Right lobe of liver (tissue), 6 donors: ENCODE results near the gene PAK6. TPM values are rescaled to one million over a fixed set of nuclear protein-coding genes. Genes with fewer than 3 reads are reported as not detected.

Experiments
- ATAC-seq, 4 donors: fragments of 200-7000 bp; cut with Tn5 transposase; one replicate each; pipeline ENCODE4 v1.9.1; 2020; ENCODE audit warnings: mild to moderate bottlenecking in 4 of 4, moderate library complexity in 4 of 4
- DNase-seq, 3 donors: peaks; one replicate each; pipeline ENCODE4 v3.0.0-alpha.2; 2020
- H3K27ac ChIP-seq, 3 donors: fragments of 200-600 bp; one replicate each; pipeline ENCODE4 v1.8.0; 2022
- H3K27me3 ChIP-seq, 2 donors: fragments of 200-600 bp; one replicate each; pipeline ENCODE4 v1.8.0; 2022
- H3K36me3 ChIP-seq, 4 donors: fragments of 200-600 bp; sonication (generic) in 1 of 4; one replicate each; pipeline versions ENCODE4 v1.5.1 to v1.8.0; 2017 to 2022; ENCODE audit warnings: control low read depth in 1 of 4
- H3K4me1 ChIP-seq, 4 donors: fragments of 200-600 bp; sonication (generic) in 1 of 4; one replicate each; pipeline versions ENCODE4 v1.5.1 to v1.8.0; 2017 to 2022; ENCODE audit warnings: control low read depth in 1 of 4
- H3K4me3 ChIP-seq, 3 donors: fragments of 200-600 bp; one replicate each; pipeline ENCODE4 v1.8.0; 2022
- H3K9me3 ChIP-seq, 4 donors: fragments of 200-600 bp; sonication (generic) in 1 of 4; one replicate each; pipeline versions ENCODE4 v1.5.1 to v1.8.0; 2017 to 2022; ENCODE audit warnings: control low read depth in 1 of 4
- POLR2A ChIP-seq: fragments of 450-650 bp; IDR thresholded peaks from one replicate; pipeline ENCODE4 v1.6.1; 2017; ENCODE audit warnings: antibody characterized with exemption, mild to moderate bottlenecking
- WGBS: methylation state at CpG from one replicate; pipeline ENCODE4 v1.1.6; 2018; ENCODE audit warnings: low coverage, low lambda C conversion rate; ENCODE audit not compliant: insufficient coverage; ENCODE audit errors: missing lambda C conversion rate; 5-methylcytosine and 5-hydroxymethylcytosine counted together
- intact Hi-C, 2 donors: fragments of 100-400 bp; cut with DNase I; formaldehyde crosslinking; loops; one replicate each; pipeline versions ENCODE4 v1.11.2 to v1.14.1; 2022
- long read RNA-seq: library from polyadenylated mRNA; unstranded; transcript quantifications from one replicate; pipeline ENCODE4 v2.0.0, GENCODE V29; 2019
- total RNA-seq, 6 experiments: library from RNA; depleted of rRNA in 2 of 6; stranded (reverse); fragments of >200 nt in 2 of 6; fragmentation: NEBNext Ultra II Directional in 3 of 6; extraction: Animal tissue kit (Norgen Biotek cat#: 25700) in 3 of 6; gene quantifications; one replicate each; pipeline versions ENCODE4 v1.1.0 to v1.2.4, GENCODE V29; 2016 to 2023
- TF ChIP-seq, protein P1 (sequence below), 4 donors: fragments of 200-600 bp in 3 of 4; fragments of 450-650 bp in 1 of 4; IDR thresholded peaks; one replicate each; pipeline versions ENCODE4 v1.5.1 to v1.8.0; 2016 to 2022; ENCODE audit warnings: antibody characterized with exemption in 4 of 4, mild to moderate bottlenecking in 2 of 4
- donor health status: DM: no; HTN: yes; CAD: no.
- donor health status: DM: no; HTN: no; CAD: no.
- donor health status: DM: no; HTN: no; CAD: no.
- donor health status: DM: no; HTN: yes; CAD: no.
- donor health status: DM: no; HTN: yes; CAD: no.

Gene PAK6
- under 1 TPM in 4 of 6 experiments, not detected in 2; 0.05 to 0.19 (median 0.10) TPM for total RNA-seq
- long read RNA-seq, result 0 reads

DNA sequence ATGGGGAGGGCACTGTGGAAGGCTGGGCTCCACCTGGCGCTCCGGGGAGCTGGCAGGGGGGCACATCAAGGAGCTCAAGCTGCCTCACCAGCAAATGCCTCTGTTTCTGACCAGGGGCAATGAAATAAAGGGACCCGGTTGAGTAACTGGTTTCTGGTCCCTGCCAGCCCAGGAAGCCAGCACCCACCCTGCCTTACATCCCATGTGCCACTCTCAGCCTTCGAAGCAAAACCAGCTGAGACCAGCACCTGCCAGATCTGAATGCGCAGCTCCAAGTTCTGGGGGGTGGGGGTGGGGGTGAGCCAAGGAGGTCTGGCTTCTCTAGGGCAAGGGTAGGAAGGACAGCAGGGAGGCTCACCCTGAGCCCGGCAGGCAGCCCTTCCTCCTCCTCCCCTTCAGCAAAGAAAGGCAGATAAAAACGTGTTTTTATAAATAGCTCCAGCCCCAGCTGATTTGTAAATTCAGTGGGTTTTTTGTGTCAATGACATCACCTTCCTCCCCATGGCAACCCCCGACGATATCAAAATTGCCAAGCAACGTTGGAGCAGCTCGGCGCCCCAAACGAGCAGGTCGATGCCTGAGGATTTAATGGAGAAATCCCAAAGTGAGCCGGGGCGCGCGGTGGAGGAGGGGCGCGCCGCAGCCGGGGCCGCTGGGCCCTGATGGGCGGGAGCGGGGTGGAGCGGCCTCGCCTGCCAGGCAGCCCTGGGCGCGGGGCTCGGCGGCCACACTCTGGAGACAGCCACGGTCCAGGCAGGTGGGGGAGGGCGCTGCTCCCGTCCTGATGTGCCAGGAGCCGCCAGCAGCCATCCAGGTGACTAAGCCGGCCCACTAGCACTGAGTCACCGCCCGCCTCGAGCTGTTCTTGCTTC, at the start of gene PAK6:
Gene PAK6 (plus strand): TSS at position 532 of the 872 bp plus-strand sequence. CDS start 25,723 bp downstream, outside the sequence.
- intact Hi-C loops, result no loop called here
- H3K9me3 ChIP-seq, result no peaks in the 10 kb centered on the region
- H3K27ac ChIP-seq, result no peak within 1 kb of the TSS
- no peaks in the 10 kb centered on the region for H3K36me3 ChIP-seq
- TF ChIP-seq, protein P1, sequence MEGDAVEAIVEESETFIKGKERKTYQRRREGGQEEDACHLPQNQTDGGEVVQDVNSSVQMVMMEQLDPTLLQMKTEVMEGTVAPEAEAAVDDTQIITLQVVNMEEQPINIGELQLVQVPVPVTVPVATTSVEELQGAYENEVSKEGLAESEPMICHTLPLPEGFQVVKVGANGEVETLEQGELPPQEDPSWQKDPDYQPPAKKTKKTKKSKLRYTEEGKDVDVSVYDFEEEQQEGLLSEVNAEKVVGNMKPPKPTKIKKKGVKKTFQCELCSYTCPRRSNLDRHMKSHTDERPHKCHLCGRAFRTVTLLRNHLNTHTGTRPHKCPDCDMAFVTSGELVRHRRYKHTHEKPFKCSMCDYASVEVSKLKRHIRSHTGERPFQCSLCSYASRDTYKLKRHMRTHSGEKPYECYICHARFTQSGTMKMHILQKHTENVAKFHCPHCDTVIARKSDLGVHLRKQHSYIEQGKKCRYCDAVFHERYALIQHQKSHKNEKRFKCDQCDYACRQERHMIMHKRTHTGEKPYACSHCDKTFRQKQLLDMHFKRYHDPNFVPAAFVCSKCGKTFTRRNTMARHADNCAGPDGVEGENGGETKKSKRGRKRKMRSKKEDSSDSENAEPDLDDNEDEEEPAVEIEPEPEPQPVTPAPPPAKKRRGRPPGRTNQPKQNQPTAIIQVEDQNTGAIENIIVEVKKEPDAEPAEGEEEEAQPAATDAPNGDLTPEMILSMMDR (IDR thresholded peaks at IDR 0.05), result no peak
- TF ChIP-seq POLR2A, result no peak
- no peak within 1 kb of the TSS for H3K4me3 ChIP-seq
- ATAC-seq, result peak; percentile 42 to 87 (median 54)
- peak in 2 of 3 donors; percentile 44 to 61 for DNase-seq
- WGBS, result 17% methylated on average over 11 of the region's 39 CpGs
- H3K4me1 ChIP-seq, result peaks cover 0 to 4% (median 0%) of the 10 kb centered on the region in 4 donors
- no peaks in the 10 kb centered on the region for H3K27me3 ChIP-seq

DNA sequence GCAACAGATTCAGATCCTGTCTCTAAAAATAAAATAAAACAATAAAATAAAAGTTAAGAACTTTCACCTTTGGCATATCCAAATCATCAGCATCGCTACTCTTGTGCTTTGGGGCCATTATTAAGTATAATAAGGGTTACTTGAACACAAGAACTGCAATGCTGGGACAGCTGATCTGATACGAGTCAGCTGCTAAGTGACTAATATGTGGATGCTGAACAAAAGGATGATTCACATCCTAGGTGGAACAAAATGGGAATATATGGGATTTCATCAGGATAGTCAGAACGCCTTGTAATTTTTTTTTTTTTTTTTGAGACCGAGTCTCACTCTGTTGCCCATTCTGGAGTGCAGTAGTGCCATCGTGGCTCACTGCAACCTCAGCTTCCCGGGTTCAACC, 48.3 kb upstream of the PAK6 start:
- H3K36me3 ChIP-seq, result no peaks in the 10 kb centered on the region
- H3K27me3 ChIP-seq, result no peaks in the 10 kb centered on the region
- no peaks in the 10 kb centered on the region for H3K9me3 ChIP-seq
- no peaks in the 10 kb centered on the region for H3K4me1 ChIP-seq
- ATAC-seq (no peak), DNase-seq (no peak)
- H3K27ac ChIP-seq, result no peak overlapping the region
- intact Hi-C loops, result no loop called here
- no peak overlapping the region for H3K4me3 ChIP-seq
- WGBS, result 96% methylated on average over 6 of the region's 6 CpGs
- no peak for TF ChIP-seq POLR2A
- TF ChIP-seq, protein P1 (IDR thresholded peaks at IDR 0.05), result no peak

DNA sequence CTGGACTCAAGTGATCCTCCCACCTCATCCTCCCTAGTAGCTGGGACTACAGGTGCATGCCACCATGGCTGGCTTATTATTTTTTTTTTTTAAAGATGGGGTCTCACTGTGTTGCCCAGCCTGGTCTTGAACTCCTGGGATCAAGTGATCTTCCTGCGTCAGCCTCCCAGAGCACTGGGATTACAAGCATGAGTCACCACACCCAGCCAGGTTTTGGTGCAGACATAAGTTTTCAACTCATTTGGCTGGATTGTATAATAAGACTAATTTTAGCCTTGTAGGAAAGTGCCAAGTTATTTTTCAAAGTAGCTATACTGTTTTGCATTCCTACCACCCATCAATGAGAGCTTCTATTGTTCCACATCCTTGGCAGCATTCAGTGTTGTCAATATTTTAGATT, 45.9 kb upstream of the PAK6 start:
- no peaks in the 10 kb centered on the region for H3K4me1 ChIP-seq
- H3K4me3 ChIP-seq, result no peak overlapping the region
- DNase-seq, result no peak
- TF ChIP-seq, protein P1 (IDR thresholded peaks at IDR 0.05), result no peak
- TF ChIP-seq POLR2A, result no peak
- no peak for ATAC-seq
- no peaks in the 10 kb centered on the region for H3K36me3 ChIP-seq
- H3K27ac ChIP-seq, result no peak overlapping the region
- intact Hi-C loops, result no loop called here
- no peaks in the 10 kb centered on the region for H3K27me3 ChIP-seq
- 100% methylated on average over 1 of the region's 1 CpG for WGBS
- no peaks in the 10 kb centered on the region for H3K9me3 ChIP-seq

DNA sequence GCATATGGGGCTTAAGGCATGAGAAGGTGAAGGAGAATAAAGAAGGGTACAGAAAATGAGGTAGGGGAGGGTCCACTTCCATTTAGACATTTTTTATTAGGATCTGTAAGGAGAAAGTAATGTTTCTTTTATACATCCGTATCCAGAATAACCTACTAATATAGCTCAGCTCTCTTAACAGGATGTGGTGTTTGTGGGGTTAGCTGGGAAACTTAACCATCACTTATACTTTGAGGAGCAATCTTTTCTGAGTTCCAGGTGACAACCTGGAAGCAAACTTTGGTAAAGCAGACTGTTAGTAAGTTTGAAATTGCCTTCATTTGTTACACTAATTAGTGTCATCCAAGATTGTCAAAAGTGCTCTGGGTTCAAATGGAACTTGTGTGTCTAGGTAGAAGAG, 41.4 kb upstream of the PAK6 start:
- no peak for ATAC-seq

More for the DNA sequence above, 41.4 kb upstream of the PAK6 start:
- H3K4me3 ChIP-seq, result no peak overlapping the region
- no peaks in the 10 kb centered on the region for H3K9me3 ChIP-seq
- H3K27me3 ChIP-seq, result no peaks in the 10 kb centered on the region
- no peaks in the 10 kb centered on the region for H3K36me3 ChIP-seq
- TF ChIP-seq POLR2A, result no peak
- TF ChIP-seq, protein P1 (IDR thresholded peaks at IDR 0.05), result no peak
- intact Hi-C loops, result no loop called here
- H3K4me1 ChIP-seq, result no peaks in the 10 kb centered on the region
- no peak for DNase-seq
- 67% methylated on average over 1 of the region's 1 CpG for WGBS
- no peak overlapping the region for H3K27ac ChIP-seq
